GM19099 (cell line): ENCODE results near the gene PPP1R12B.

Experiments
- POLR2A ChIP-seq: IDR thresholded peaks from 3 replicates; pipeline ENCODE4 v1.6.1; 2011; ENCODE audit warnings: low read depth; ENCODE audit not compliant: insufficient read length; ENCODE audit errors: extremely low read depth

Gene PPP1R12B

DNA sequence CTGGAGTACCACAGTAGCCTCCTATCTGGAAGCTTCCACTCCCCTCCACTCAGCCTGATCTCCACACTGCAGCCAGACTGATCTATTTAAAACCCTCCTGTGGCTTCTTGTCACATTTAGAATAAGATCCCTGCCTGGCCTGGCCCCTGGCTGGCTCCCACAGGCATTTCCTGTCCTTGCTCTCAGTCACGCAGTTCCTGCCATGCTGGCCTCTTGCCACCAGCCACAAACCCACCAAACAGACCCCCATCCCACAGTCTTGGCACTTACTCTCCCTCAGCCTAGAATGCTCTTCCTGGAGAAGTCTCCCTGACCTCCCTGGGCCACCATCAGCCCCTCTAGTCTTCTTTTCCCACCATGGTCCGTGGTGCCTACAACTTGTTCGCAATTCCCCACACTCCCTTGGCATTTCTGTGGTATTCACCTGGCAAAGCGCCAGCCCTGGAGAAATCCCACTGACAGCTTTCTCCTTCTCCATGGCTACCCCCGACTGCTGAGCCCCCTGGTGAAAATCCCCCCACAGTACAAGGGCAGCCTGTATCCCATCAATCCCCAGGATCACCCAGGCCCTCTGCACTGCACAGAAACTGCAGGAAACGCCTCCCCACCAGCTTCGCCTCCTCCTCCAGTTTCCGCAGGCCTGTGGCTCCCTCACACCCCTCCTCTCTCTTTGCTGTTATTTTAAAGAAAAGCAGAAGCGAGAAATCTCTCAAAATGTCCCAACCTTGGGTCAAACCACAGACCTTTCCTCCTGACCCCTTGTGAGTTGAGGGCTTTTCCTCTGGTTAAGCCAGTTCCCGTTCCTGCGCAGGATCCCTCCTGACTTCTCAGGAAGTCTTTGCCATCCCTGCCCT is 267.2 kb downstream of the PPP1R12B start:
- no peak for TF ChIP-seq POLR2A

DNA sequence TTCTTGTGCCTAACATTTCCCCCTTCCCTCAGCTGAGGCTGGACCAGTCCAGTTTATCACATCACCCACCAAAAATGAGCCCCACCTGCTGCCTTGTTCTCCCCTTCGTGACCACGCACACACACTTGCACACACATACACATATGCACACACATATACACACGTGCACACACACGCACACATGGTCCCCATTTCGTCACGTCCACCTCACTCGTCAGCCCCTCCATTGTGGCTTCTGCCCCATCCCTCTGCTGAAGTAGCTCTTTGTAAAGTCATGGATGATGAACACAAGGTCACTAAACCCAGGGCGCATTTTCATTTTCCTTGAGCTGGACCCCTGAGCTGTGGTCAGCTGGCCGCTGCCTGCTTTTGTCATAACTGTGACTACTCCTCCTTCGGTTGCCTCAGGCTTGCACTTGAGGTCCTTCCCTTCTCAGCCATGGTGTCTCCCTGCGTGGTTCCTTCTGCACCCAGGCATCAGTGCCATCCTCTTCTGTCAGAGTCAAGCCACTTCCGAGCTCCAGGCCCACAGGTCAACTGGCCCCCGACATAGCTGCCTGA is 267.9 kb downstream of the PPP1R12B start:
- no peak for TF ChIP-seq POLR2A

DNA sequence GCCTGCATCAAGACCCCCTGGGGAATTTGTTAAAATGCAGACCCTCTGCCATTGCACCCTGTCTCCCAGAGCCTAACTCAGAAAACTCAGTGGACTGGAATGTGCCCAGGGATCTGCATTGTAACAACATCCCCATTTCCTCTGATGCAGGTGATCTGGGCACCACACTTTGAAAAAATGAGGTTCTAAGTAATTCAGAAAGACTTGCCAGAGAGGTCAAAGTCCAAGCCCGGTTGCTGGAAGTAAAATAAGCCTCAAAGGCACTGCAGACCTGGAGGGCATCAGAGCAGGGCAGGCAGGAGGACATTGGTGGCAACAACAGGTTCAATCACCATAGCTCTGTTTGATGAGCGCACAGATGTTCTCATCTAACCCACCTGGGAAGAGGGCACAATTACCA is 271.0 kb downstream of the PPP1R12B start:
- TF ChIP-seq POLR2A = no peak

DNA sequence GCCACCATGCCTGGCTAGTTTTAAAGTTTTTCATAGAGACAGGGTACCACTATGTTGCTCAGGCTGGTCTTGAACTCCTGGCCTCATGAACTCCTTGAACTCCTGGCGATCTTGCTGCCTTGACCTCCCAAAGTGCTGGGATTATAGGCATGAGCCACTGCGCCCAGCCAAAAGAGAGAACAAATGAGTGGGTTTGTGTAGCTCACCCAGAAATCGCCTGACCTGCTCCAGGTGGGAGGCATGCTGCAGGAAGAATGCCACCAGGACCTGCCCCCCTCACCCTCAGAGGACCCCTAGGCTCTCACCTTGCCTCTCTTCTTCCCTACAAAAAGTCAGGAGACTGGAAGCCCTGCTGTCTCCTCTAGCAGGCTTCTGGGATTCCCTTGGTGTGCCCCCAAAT is 272.9 kb downstream of the PPP1R12B start:
- no peak for TF ChIP-seq POLR2A

DNA sequence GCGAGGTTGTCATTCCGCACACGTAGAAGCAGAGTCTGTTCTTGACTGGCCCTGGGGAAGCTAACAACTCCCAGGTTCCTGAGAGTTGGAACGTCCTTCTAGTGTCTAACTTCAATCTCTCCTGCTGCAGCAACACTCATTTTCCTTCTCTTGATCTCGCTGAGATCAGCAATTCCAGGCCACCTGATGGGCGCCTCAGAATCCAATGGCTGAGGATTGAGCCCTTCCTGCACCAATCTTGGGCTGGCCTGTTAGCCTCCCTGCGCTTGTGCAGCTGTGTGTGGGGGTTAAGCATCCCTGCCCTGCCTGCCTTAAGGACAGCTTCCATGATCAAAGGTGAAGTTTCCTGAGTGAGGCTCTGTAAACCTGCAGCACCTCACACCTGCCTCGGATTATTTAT is 273.9 kb downstream of the PPP1R12B start:
- no peak for TF ChIP-seq POLR2A

DNA sequence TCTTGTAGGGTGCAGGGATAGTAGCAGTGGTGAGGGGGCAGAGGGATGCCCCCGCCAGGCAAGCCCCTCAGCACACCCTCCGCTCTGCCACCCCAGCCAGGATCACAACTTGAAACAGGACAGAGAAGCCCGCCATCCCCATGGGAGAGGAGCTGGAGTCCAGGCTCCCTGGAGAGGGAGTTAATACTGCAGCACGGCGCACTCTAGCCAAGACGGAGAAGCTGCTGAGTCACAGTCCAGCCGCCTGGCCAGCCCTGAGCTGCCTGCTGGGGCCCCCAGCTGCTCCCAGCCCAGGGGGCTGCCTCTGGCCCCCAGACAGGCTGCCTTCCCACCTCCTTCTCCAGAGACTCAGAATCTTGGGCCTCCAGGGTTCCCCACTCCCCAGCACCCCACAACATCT is 274.6 kb downstream of the PPP1R12B start:
- no peak for TF ChIP-seq POLR2A

DNA sequence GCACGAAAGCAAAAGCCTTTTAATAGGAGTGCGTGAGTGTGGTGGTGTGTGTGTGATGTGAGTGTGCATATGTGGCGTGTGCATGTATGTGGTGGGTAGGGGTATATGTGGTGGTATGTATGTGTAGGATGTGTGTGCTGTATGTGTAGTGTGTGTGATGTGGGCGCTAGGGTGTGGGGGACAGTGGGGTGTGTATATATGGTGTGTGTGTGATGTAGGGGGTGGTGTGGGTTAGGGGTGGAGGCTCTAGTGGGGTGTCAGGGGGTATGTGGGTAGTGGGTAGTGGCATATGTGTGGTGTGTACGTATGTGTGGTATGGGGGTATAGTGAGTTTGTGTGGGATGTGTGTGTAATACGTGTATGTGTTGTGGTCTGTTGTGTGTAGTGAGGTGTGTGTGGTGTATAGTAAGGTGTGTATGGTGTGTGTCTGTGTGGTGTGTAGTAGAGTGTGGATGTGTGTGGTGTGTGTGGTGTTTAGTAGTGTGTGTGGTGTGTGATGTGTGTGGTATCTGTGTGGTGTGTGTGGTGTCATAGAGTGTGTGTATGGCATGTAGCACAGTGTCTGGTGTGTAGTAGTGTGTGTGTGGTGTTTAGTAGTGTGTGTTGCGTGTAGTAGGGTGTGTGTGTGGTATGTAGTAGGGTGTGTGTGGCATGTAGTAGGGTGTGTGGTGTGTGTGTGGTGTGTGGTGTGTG is 275.7 kb downstream of the PPP1R12B start:
- no peak for TF ChIP-seq POLR2A

DNA sequence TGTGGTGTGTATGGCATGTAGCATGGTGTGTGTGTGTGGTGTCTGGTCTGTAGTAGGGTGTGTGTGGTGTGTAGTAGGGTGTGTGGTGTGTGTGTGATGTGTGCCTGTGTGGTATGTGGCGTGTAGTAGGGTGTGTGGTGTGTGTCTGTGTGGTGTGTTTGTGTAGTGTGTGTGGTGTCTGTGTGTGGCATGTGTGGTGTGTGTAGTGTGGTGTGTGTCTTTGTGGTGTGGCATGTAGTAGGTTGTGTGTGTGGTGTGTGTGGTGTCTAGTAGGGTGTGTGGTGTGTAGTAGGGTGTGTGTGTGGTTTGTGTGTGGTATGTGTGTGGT is 276.2 kb downstream of the PPP1R12B start:
- TF ChIP-seq POLR2A = no peak

DNA sequence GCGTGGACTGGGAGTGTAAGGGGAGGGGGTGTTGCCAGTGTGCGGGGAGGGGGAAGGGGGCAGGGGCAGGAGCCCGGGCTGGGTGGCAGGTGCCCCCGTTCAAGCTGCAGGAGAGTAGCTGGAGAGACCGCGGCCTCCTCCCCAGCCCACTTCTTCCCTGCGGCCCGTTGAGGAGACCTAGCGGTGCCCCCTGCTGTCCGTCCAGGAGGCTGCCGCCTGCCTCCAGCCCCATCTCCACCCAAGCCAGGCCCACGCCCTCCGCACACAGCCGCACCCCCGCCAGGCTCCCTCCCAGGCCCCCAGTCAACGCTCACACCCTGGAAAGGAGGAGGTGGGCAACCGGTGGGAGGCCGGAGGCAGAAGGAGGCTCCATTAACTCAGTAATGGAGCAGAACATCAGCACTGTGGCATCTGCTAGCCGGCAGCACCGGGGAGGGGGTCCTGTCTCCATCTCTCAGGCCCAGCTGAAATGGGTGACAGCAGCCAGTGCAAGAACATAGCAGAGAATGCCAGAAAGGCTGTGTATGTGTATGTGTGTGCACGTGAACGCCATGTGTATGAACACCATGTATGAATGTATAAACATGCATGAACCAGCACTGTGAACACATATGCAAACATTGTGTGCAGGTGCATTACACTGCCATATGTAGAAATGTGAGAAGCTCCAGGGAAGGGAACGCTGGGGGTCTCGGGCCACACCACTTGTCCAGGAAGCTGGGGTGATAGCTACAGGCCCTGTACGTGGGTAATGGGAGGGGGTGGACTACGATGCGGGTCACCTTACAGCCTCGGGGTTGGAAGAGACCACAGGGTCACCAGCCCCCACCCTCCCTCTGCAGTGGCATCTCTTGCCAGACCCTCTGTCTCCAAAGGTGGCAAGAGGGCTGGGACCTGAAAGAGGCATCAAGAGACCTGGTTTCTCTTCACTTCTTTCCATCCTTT is 277.2 kb downstream of the PPP1R12B start:
- no peak for TF ChIP-seq POLR2A

DNA sequence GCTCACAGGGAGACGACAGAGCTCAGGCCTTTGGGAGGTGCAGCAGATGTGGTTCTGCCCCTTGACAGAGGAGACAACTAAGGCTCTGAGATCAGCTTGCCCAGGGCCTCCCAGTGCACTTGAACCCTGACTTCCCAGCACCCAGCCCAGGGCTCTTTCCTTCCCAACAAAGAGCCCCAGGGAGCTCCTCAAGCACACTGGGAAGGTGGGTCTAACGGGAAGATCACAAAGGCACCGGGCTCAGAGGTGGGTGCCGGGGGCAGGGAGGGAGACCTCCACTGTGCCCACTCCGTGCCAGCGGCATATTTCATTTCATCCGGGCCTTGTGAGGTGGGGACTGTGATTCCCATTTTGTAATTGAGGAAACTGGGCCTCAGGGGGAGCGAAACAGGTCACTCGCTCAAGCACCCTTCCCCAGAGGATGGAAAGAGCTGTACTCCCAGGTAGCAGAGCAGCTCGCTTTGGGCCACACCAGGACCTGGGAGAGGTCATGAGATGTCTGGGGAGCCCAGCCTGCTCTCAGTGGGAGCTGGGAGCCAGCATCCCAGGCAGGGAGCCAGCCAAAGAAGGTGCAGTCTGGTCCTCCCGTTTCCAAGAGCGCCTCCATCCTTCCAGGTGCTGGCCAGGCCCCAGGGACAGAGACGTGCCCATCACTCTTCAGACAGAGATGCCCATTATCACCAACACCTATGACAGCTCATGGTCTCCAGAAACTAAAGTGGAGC is 279.5 kb downstream of the PPP1R12B start:
- TF ChIP-seq POLR2A = no peak

DNA sequence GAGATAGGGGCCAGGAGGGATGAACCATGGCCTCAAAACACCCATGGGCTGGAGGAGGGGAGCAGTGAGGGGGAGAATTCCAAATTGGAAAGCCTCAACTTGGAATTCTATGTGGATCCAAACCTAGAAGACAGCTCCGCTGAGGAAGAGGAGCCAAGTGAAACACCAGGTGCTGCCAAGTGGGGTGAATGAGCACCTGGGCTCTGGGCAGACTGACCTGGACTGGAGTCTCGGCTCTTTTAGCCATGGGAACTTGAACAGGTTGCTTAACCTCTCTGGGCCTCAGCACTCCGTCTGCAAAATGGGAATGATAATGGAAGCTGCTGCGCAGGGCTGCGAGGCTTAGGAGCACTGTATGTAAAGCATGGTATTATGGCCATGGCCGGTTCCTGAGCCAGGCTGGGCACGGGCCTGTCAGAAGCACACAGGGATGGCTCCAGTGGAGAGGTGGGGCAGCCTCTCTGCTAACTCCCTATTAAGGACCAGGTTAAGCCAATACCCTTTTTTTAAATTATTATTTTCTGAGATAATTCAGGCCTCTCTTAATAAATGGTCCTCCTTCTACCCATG is 280.2 kb downstream of the PPP1R12B start:
- TF ChIP-seq POLR2A = no peak

DNA sequence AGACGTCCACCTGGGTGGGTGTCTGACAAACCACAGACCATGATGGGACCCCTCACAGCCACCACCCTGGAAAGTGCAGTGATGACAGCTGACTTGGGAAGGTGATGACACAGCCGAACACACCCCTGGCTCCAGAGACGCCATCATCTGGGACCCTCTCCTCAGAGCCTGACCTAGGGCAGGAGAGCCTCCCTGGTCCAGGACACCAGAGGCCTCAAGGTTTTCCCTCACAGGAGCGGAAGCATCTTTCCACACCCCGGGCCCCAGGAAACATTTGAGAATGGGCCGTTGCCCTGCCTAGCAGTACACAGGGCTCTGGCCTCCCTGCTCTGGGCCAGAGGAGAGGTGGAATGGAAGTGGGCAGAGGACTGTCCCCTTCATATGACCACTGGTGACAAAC is 282.0 kb downstream of the PPP1R12B start:
- TF ChIP-seq POLR2A = no peak

DNA sequence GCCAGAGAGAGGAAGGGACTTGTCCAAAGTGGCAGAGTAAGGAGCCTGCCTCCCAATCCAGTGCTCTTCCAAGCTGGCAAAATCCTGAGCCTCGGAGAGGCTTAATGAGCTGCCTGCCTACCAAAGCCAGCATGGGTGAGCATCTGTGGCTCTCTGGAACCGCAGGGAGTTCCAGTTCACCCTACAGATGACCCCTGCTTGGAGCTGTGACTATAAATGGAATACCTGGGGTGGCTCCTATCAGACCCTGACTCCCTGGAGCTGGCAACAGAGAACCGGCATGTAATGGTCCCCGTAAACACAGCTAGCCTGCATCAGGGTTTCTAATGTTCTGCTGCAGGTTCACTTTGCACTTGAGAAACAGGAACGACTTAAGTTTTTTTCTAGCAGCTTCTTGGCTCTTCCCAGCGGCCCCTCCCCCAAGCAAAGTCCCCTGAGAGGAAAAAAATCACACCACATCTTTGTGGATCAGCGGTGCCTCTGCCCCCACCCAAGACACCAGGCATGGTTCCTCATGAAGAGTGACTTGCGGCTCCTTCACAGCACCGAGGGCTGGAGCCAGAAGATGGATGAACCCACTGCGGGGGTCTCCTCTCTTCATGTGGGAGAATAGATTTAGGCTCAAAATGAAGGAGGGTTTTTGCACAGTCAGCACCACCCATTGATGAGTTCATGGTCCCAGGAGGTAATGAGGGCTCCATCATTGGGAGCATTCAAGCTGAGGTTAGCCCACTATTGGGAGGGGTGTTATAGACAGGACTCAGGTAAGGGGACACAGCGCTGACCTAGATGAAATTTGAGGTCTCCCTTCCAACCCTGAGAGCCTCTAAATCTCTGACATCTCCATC is 282.8 kb downstream of the PPP1R12B start:
- no peak for TF ChIP-seq POLR2A
